HCT116 (cell line): ENCODE data around the gene DCUN1D5. TPM values are rescaled to one million over a fixed set of nuclear protein-coding genes. Genes with fewer than 3 reads are reported as not detected.

Experiments used
- ATAC-seq: fragments of 200-7000 bp; cut with Tn5 transposase; 2 replicates; pipeline ENCODE4 v1.9.1; 2020; ENCODE audit warnings: mild to moderate bottlenecking, moderate library complexity
- BruUV-seq: library from RNA; stranded (reverse); fragments of 400-500 nt; replicated peaks from 2 replicates; lab custom pipeline; 2021; lab: Mats Ljungman, UMichigan
- CTCF ChIA-PET: fragments of 300-600 bp; sonication (Branson Sonifier 250); formaldehyde crosslinking; loops from one replicate; lab custom pipeline; 2021; ENCODE audit warnings: antibody characterized with exemption; lab: Charles Lee
- POLR2A ChIA-PET: fragments of 300-600, 350-600 bp; sonication (Branson Sonifier 250); formaldehyde crosslinking; loops from one replicate; lab custom pipeline; 2021; ENCODE audit warnings: antibody characterized with exemption; lab: Charles Lee
- RAD21 ChIA-PET, 2 experiments: fragments of 300-600 bp; sonication (Branson Sonifier 250); formaldehyde crosslinking; loops; one replicate each; lab custom pipeline; 2023; ENCODE audit warnings: low total read pairs in 2 of 2; ENCODE audit not compliant: uncharacterized antibody in 2 of 2, unreplicated experiment in 2 of 2, low non-redundant PET in 1 of 2; lab: Charles Lee
- DNase-seq: peaks from one replicate; pipeline ENCODE4 v3.0.0-alpha.2; 2010; ENCODE audit warnings: low read depth, low spot score
- H2AFZ ChIP-seq: fragments of 200-600 bp; shearing (Covaris generic), sonication (generic); 2 replicates; pipeline ENCODE4 v1.6.1; 2017; ENCODE audit warnings: low read depth, mixed run types, mixed read lengths, antibody characterized with exemption, low read length; ENCODE audit not compliant: poor library complexity, severe bottlenecking
- H3K27ac ChIP-seq: 2 replicates; pipeline ENCODE4 v1.5.1; 2012; ENCODE audit warnings: low read depth, low read length
- H3K27me3 ChIP-seq: fragments of 200-600 bp; sonication (generic); 2 replicates; pipeline ENCODE4 v1.6.1; 2016; ENCODE audit warnings: mixed run types, low read length, mixed read lengths; ENCODE audit not compliant: insufficient read depth
- H3K36me3 ChIP-seq, 2 experiments: fragments of 200-500 bp in 1 of 2; fragments of 200-600 bp in 1 of 2; sonication (Bioruptor generic) in 1 of 2; sonication (generic) in 1 of 2; 2 replicates each; pipeline versions ENCODE4 v1.5.1 to v1.6.1; 2014 to 2016; ENCODE audit warnings: low read length in 2 of 2, inconsistent platforms in 1 of 2, mixed read lengths in 1 of 2, mixed run types in 1 of 2; ENCODE audit not compliant: insufficient read depth in 2 of 2, control insufficient read depth in 1 of 2
- H3K4me1 ChIP-seq, 2 experiments: fragments of 200-600 bp in 1 of 2; sonication (generic) in 1 of 2; 2 replicates each; pipeline versions ENCODE4 v1.5.1 to v1.6.1; 2012 to 2017; ENCODE audit warnings: low read length in 2 of 2, inconsistent platforms in 1 of 2, mild to moderate bottlenecking in 1 of 2, mixed read lengths in 1 of 2, mixed run types in 1 of 2, moderate library complexity in 1 of 2; ENCODE audit not compliant: insufficient read depth in 2 of 2, control insufficient read depth in 1 of 2
- H3K4me2 ChIP-seq: fragments of 200-600 bp; sonication (generic); 2 replicates; pipeline ENCODE4 v1.6.1; 2017; ENCODE audit warnings: mixed run types, low read length, mixed read lengths
- H3K4me3 ChIP-seq, 2 experiments: fragments of 200-600 bp in 1 of 2; sonication (generic) in 1 of 2; replicated peaks in 1 of 2; 2 replicates each; pipeline ENCODE4 v1.5.1; 2011 to 2016; ENCODE audit warnings: low read length in 2 of 2, control low read depth in 1 of 2, low read depth in 1 of 2, mild to moderate bottlenecking in 1 of 2, mixed read lengths in 1 of 2, mixed run types in 1 of 2
- H3K79me2 ChIP-seq: fragments of 200-600 bp; sonication (generic); 2 replicates; pipeline ENCODE4 v1.6.1; 2017; ENCODE audit warnings: mild to moderate bottlenecking, mixed run types, low read length, moderate library complexity, mixed read lengths; ENCODE audit not compliant: insufficient read depth
- H3K9ac ChIP-seq: fragments of 200-600 bp; sonication (generic); 2 replicates; pipeline ENCODE4 v1.6.1; 2016; ENCODE audit warnings: low read length, mixed read lengths
- H3K9me2 ChIP-seq: fragments of 200-600 bp; sonication (generic), shearing (Covaris generic); 2 replicates; pipeline ENCODE4 v1.6.1; 2017; ENCODE audit warnings: mixed run types, mild to moderate bottlenecking, moderate library complexity; ENCODE audit not compliant: insufficient read depth
- H3K9me3 ChIP-seq, 2 experiments: fragments of 200-500 bp in 1 of 2; fragments of 200-600 bp in 1 of 2; sonication (Bioruptor generic) in 1 of 2; sonication (generic) in 1 of 2; 2 replicates each; pipeline ENCODE4 v1.6.1; 2014 to 2017; ENCODE audit warnings: low read length in 2 of 2, mixed read lengths in 2 of 2, inconsistent platforms in 1 of 2, low read depth in 1 of 2, mild to moderate bottlenecking in 1 of 2, mixed run types in 1 of 2, moderate library complexity in 1 of 2; ENCODE audit not compliant: control insufficient read depth in 1 of 2, insufficient read depth in 1 of 2
- H4K20me1 ChIP-seq: fragments of 200-600 bp; sonication (generic), shearing (Covaris generic); 2 replicates; pipeline ENCODE4 v1.6.1; 2017; ENCODE audit warnings: mixed run types, mild to moderate bottlenecking, moderate library complexity; ENCODE audit not compliant: insufficient read depth
- EGR1 ChIP-seq: IDR thresholded peaks from 2 replicates; pipeline ENCODE4 v1.6.1; 2012; ENCODE audit warnings: low read depth
- EZH2 ChIP-seq: fragments of 200-600 bp; sonication (generic); IDR thresholded peaks from 2 replicates; pipeline ENCODE4 v1.6.1; 2017; ENCODE audit warnings: antibody characterized with exemption, mixed run types
- EZH2phosphoT487 ChIP-seq: fragments of 200-600 bp; IDR thresholded peaks from 2 replicates; pipeline ENCODE4 v1.6.1; 2018; ENCODE audit warnings: antibody characterized with exemption, borderline replicate concordance
- RAD21 ChIP-seq: IDR thresholded peaks from 2 replicates; pipeline ENCODE4 v1.6.1; 2012; ENCODE audit warnings: low read depth, mild to moderate bottlenecking
- TCF7L2 ChIP-seq: IDR thresholded peaks from 2 replicates; pipeline ENCODE4 v1.7.0; 2011; ENCODE audit warnings: borderline replicate concordance, inconsistent platforms; ENCODE audit not compliant: insufficient read depth, insufficient read length; ENCODE audit errors: extremely low read depth
- intact Hi-C: fragments of 100-400 bp; cut with micrococcal nuclease; formaldehyde crosslinking; loops from 2 replicates; pipeline ENCODE4 v1.10.0; 2022
- total RNA-seq: library from RNA; stranded (reverse); gene quantifications from one replicate; pipeline ENCODE4 v1.2.1, GENCODE V29; 2021; ENCODE audit not compliant: unreplicated experiment
- TF ChIP-seq, protein P1 (sequence below), 3 experiments: fragments of 200-600 bp in 1 of 3; sonication (generic) in 1 of 3; IDR thresholded peaks in 2 of 3; conservative IDR thresholded peaks in 1 of 3; 2 replicates each; pipeline ENCODE4 v1.5.1; 2012 to 2017; ENCODE audit warnings: low read depth in 2 of 3, low read length in 2 of 3, antibody characterized with exemption in 1 of 3, borderline replicate concordance in 1 of 3, control low read depth in 1 of 3, mild to moderate bottlenecking in 1 of 3, mixed read lengths in 1 of 3, mixed run types in 1 of 3, moderate library complexity in 1 of 3; ENCODE audit not compliant: insufficient read depth in 1 of 3
- TF ChIP-seq, protein P2 (sequence below): IDR thresholded peaks from 2 replicates; pipeline ENCODE4 v1.6.1; 2012

Gene DCUN1D5
- total RNA-seq, 1 experiment from 2014 or later, result 60.1 TPM

DNA sequence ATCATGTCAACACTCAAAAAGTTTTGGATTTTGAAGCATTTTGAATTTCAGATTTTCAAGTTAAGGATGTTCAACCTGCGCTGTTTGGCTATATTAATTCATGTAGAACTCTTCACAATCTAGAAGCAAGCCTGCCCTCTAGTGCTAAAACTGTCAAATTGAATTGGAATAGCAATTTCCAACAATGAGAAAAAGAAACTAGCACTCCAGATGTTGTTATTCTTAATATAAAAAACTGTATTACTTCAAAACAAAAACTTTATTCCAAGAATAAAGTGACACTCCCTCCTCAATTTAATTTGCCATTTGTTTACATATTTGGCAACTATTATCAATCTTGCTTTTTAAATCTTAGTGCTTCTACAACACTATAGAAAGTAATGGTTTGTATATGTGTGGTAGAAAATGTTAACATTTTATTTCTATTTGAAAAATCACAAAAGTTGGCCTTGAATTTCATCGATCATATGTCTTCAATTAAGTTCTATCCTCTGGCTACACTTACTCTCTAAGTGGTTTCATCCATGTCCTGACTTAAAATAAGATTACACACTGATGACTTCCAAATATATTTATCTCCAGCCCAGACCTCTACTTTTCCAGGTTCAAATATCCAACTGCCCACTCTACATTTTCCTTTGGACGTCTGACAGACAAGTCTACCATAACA, 36.6 kb downstream of the DCUN1D5 start:
- H2AFZ ChIP-seq, result no peak overlapping the region
- peak; percentile 59 for ATAC-seq
- H3K4me1 ChIP-seq, result no peaks in the 10 kb centered on the region
- CTCF ChIA-PET, result interaction anchor here (0.9 to 1.6 kb wide), 6 partner anchors 10 to 321 kb away, joined by 3 to 8 read pairs (median 4); no protein-coding TSS in a partner anchor
- no peaks in the 10 kb centered on the region for H4K20me1 ChIP-seq
- no peaks in the 10 kb centered on the region for H3K79me2 ChIP-seq
- POLR2A ChIA-PET, result no interaction called here
- no peak overlapping the region for H3K4me3 ChIP-seq
- BruUV-seq, result no TSS peak
- no peaks in the 10 kb centered on the region for H3K9me2 ChIP-seq
- TF ChIP-seq RAD21, result peak; percentile 68
- TF ChIP-seq EZH2phosphoT487, result no peak
- TF ChIP-seq, protein P1, sequence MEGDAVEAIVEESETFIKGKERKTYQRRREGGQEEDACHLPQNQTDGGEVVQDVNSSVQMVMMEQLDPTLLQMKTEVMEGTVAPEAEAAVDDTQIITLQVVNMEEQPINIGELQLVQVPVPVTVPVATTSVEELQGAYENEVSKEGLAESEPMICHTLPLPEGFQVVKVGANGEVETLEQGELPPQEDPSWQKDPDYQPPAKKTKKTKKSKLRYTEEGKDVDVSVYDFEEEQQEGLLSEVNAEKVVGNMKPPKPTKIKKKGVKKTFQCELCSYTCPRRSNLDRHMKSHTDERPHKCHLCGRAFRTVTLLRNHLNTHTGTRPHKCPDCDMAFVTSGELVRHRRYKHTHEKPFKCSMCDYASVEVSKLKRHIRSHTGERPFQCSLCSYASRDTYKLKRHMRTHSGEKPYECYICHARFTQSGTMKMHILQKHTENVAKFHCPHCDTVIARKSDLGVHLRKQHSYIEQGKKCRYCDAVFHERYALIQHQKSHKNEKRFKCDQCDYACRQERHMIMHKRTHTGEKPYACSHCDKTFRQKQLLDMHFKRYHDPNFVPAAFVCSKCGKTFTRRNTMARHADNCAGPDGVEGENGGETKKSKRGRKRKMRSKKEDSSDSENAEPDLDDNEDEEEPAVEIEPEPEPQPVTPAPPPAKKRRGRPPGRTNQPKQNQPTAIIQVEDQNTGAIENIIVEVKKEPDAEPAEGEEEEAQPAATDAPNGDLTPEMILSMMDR (IDR thresholded peaks at IDR 0.05 in 2 of 3, conservative IDR thresholded peaks at IDR 0.05 in 1 of 3; ENCODE audit: borderline replicate concordance in 1 of 3, insufficient read depth in 1 of 3, low read depth in 2 of 3, low read length in 2 of 3), result peak; percentile 45 to 71 (median 55); a peak in 5 of 6 replicates
- TF ChIP-seq, all 23 proteins: peak for 2
- Histone ChIP-seq H3K27me3 (no peaks in the 10 kb centered on the region), H3K4me2 (no peak overlapping the region), H3K27ac (no peak overlapping the region), H3K9me3 (no peaks in the 10 kb centered on the region), H3K9ac (no peak overlapping the region), H3K36me3 (peaks cover 0 to 4% of the 10 kb centered on the region in 2 experiments; a peak in 1 of 4 replicates)
- peak; percentile 26 for DNase-seq
- RAD21 ChIA-PET, result interaction anchor here in 1 of 2 experiments (0.9 kb wide), 1 partner anchor 141 kb away, joined by 3 read pairs; no protein-coding TSS in a partner anchor
- intact Hi-C loops, result loop anchor here (1.0 to 10.0 kb wide), 3 partner anchors 141 to 322 kb away; no protein-coding TSS in a partner anchor

DNA sequence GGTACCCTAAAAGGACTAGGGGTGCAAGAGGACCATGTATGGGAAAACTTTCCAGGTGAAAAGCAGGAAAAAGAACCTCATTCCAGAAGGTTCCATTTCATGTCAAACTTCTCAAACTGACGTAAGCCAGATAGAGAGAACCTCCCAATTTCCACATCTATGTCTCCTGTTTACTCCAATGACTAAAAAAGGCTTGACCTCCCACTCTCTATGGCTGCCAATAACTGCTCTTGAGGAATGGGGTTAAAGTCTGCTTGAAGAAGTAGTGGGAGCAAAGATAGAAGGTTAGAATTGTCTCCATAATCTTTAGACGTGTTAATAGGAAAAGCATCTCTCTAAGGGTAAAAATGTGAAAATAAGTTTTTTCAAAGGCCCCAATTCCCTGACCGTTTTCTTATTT, 38.0 kb downstream of the DCUN1D5 start:
- Histone ChIP-seq H3K4me1 (no peaks in the 10 kb centered on the region), H4K20me1 (no peaks in the 10 kb centered on the region), H3K9ac (no peak overlapping the region), H2AFZ (no peak overlapping the region), H3K27me3 (no peaks in the 10 kb centered on the region), H3K27ac (no peak overlapping the region), H3K9me3 (no peaks in the 10 kb centered on the region), H3K9me2 (no peaks in the 10 kb centered on the region), H3K36me3 (no peaks in the 10 kb centered on the region), H3K4me2 (no peak overlapping the region), H3K79me2 (no peaks in the 10 kb centered on the region), H3K4me3 (no peak overlapping the region)
- BruUV-seq, result no TSS peak
- DNase-seq (no peak), ATAC-seq (no peak)
- POLR2A ChIA-PET, result no interaction called here
- intact Hi-C loops, result loop anchor here (10.0 kb wide), 2 partner anchors 139 to 249 kb away; no protein-coding TSS in a partner anchor
- CTCF ChIA-PET, result interaction anchor here (1.2 to 1.4 kb wide), 2 partner anchors 113 to 139 kb away, joined by 3 to 8 read pairs; no protein-coding TSS in a partner anchor
- TF ChIP-seq, protein P2, sequence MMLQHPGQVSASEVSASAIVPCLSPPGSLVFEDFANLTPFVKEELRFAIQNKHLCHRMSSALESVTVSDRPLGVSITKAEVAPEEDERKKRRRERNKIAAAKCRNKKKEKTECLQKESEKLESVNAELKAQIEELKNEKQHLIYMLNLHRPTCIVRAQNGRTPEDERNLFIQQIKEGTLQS, result no peak
- TF ChIP-seq TCF7L2 (no peak), EGR1 (no peak), EZH2 (no peak)
- RAD21 ChIA-PET, result no interaction called here
